SW480 (cell line): ENCODE data around the gene EXPH5.
"Not testable (repeated sequence)": the region's sequence is repeated elsewhere in the genome, so short reads cannot be mapped to it uniquely, and the experiment has no call there.

ENCODE experiments used
- DNase-seq: peaks from one replicate; pipeline ENCODE4 v3.0.0-alpha.2; 2016; ENCODE audit warnings: low spot score

EXPH5 gene

GRCh38 chr11:108593214-108593922 lies at the start of gene EXPH5:
Gene EXPH5, minus strand, starts transcription at chr11:108593768. Its CDS starts 232 bp downstream, at chr11:108593536.
- peak; percentile 100 for DNase-seq

GRCh38 chr11:108641752-108642151 lies 48.2 kb upstream of the EXPH5 start:
- not testable (repeated sequence) for DNase-seq

GRCh38 chr11:108639146-108639545 lies 45.6 kb upstream of the EXPH5 start:
- DNase-seq, result no peak

GRCh38 chr11:108636222-108636621 lies 42.7 kb upstream of the EXPH5 start:
- DNase-seq, result no peak

- no peak for DNase-seq
Measured at GRCh38 chr11:108635106-108635505, 41.5 kb upstream of the EXPH5 start.

- DNase-seq, result no peak
Measured at GRCh38 chr11:108632041-108632704, 38.6 kb upstream of the EXPH5 start.

- DNase-seq, result no peak
Measured at GRCh38 chr11:108629274-108629673, 35.7 kb upstream of the EXPH5 start.

- no peak for DNase-seq
Measured at GRCh38 chr11:108628812-108629211, 35.2 kb upstream of the EXPH5 start.

GRCh38 chr11:108628326-108628725 lies 34.8 kb upstream of the EXPH5 start:
- DNase-seq, result no peak

- DNase-seq, result no peak
Measured at GRCh38 chr11:108624196-108624925, 30.8 kb upstream of the EXPH5 start.

GRCh38 chr11:108622341-108622740 lies 28.8 kb upstream of the EXPH5 start:
- no peak for DNase-seq

GRCh38 chr11:108620958-108621772 lies 27.6 kb upstream of the EXPH5 start:
- DNase-seq, result no peak

GRCh38 chr11:108618529-108618928 lies 25.0 kb upstream of the EXPH5 start:
- no peak for DNase-seq

- DNase-seq, result peak; percentile 23
Measured at GRCh38 chr11:108617055-108617454, 23.5 kb upstream of the EXPH5 start.

- peak; percentile 95 for DNase-seq
Measured at GRCh38 chr11:108616549-108616948, 23.0 kb upstream of the EXPH5 start.

- DNase-seq, result no peak
Measured at GRCh38 chr11:108614086-108614485, 20.5 kb upstream of the EXPH5 start.

- DNase-seq, result peak; percentile 76
Measured at GRCh38 chr11:108609682-108610081, 16.1 kb upstream of the EXPH5 start.

- DNase-seq, result no peak
Measured at GRCh38 chr11:108608548-108608947, 15.0 kb upstream of the EXPH5 start.

GRCh38 chr11:108606495-108607160 lies 13.1 kb upstream of the EXPH5 start:
- peak; percentile 50 for DNase-seq

- no peak for DNase-seq
Measured at GRCh38 chr11:108606070-108606469, 12.5 kb upstream of the EXPH5 start.

GRCh38 chr11:108602818-108603217 lies 9.2 kb upstream of the EXPH5 start:
- DNase-seq, result not testable (repeated sequence)

- no peak for DNase-seq
Measured at GRCh38 chr11:108601150-108601549, 7.6 kb upstream of the EXPH5 start.
